A673 (cell line): Measurements from ENCODE around the gene MACC1.

Experiments used
- EZH2 ChIP-seq: fragments of 200-600 bp; sonication (generic); IDR thresholded peaks from 2 replicates; pipeline ENCODE4 v1.6.1; 2017; ENCODE audit warnings: borderline replicate concordance, low read depth, mild to moderate bottlenecking, mixed read lengths, antibody characterized with exemption, low read length; ENCODE audit not compliant: poor library complexity, severe bottlenecking
- TF ChIP-seq, protein P1 (sequence below): fragments of 300-800, 200-600 bp; sonication (generic); conservative IDR thresholded peaks from 2 replicates; pipeline ENCODE4 v1.5.1; 2017; ENCODE audit warnings: low read depth, mild to moderate bottlenecking, antibody characterized with exemption, low read length, moderate library complexity, mixed read lengths

DNA sequence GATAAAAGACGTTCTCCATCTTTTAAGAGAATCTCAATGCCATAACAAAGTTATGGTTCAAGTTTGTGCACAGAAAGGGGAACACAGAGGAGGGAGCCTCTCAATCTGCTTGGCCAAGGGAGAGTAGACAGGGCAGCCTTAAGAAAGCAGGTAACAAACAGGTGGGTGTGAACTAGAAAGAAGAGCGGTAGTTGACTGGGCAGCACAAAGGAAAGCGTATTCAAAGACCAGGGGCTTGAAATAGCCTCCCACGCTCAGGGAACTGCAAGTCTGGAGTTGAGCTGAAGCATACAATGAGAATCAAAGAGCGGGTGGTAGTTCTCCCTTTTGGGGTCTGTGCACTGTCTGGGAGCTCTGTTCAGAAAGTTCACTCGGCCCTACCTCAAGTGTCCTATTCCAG is 18.9 kb upstream of the MACC1 start:
- TF ChIP-seq, protein P1, sequence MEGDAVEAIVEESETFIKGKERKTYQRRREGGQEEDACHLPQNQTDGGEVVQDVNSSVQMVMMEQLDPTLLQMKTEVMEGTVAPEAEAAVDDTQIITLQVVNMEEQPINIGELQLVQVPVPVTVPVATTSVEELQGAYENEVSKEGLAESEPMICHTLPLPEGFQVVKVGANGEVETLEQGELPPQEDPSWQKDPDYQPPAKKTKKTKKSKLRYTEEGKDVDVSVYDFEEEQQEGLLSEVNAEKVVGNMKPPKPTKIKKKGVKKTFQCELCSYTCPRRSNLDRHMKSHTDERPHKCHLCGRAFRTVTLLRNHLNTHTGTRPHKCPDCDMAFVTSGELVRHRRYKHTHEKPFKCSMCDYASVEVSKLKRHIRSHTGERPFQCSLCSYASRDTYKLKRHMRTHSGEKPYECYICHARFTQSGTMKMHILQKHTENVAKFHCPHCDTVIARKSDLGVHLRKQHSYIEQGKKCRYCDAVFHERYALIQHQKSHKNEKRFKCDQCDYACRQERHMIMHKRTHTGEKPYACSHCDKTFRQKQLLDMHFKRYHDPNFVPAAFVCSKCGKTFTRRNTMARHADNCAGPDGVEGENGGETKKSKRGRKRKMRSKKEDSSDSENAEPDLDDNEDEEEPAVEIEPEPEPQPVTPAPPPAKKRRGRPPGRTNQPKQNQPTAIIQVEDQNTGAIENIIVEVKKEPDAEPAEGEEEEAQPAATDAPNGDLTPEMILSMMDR: no peak
- TF ChIP-seq EZH2: no peak
